K562 treated with DMSO at 1 percent for 24 hours (cell line): ENCODE data around the gene MCM7. TPM values are rescaled to one million over a fixed set of nuclear protein-coding genes. Genes with fewer than 3 reads are reported as not detected.

Source experiments
- total RNA-seq: library from RNA; unstranded; fragments of 300-600 nt; gene quantifications from 2 replicates; pipeline ENCODE4 v1.2.3, GENCODE V29; 2022; ENCODE audit warnings: low read depth; ENCODE audit not compliant: insufficient read depth

The MCM7 gene
- total RNA-seq = 443 and 494 TPM in 2 replicates

GRCh38 chr7:100101016-100101862 lies at the start of gene MCM7, which contains the start of gene AP4M1:
TSS of gene MCM7 (minus strand) at chr7:100101397. CDS start at chr7:100101294, 103 bp downstream.
TSS of gene AP4M1 (plus strand) at chr7:100101643. CDS start at chr7:100101715, 72 bp downstream.

GRCh38 chr7:100148559-100149328 lies 47.5 kb upstream of the MCM7 start, which contains the start of gene LAMTOR4:
TSS of gene LAMTOR4 (plus strand) at chr7:100148918. CDS start at chr7:100148973, 55 bp downstream.

GRCh38 chr7:100126931-100127865 lies 26.0 kb upstream of the MCM7 start, which contains the start of gene MBLAC1:
TSS of gene MBLAC1 (plus strand) at chr7:100126967. CDS start at chr7:100127396, 429 bp downstream.

GRCh38 chr7:100119072-100119969 lies 18.1 kb upstream of the MCM7 start, which contains the start of the genes CNPY4 and TAF6:
TSS of gene CNPY4 (plus strand) at chr7:100119634. CDS start at chr7:100119745, 111 bp downstream.
TSS of gene TAF6 (minus strand) at chr7:100119358. CDS start at chr7:100114209, 5,149 bp downstream.

GRCh38 chr7:100088621-100089457 lies 12.4 kb downstream of the MCM7 start, which contains the start of gene COPS6:
TSS of gene COPS6 (plus strand) at chr7:100088969. CDS start at chr7:100088991, 22 bp downstream.

GRCh38 chr7:100081535-100082102 lies 19.6 kb downstream of the MCM7 start, which contains the start of gene ZNF3:
TSS of gene ZNF3 (minus strand) at chr7:100081723. CDS start at chr7:100077357, 4,366 bp downstream.

GRCh38 chr7:100049441-100050291 lies 51.5 kb downstream of the MCM7 start, which contains the start of gene ZSCAN21:
TSS of gene ZSCAN21 (plus strand) at chr7:100049774. CDS start at chr7:100057007, 7,233 bp downstream.

Other genes starting within 250 kb of the MCM7 start
- not detected in 2 replicates for gene OR2AE1, start 224.4 kb downstream of the MCM7 start, total RNA-seq
- 37.2 and 40.7 TPM in 2 replicates for gene TRIM4, start 181.9 kb downstream of the MCM7 start, total RNA-seq
- gene GJC3, start 171.8 kb downstream of the MCM7 start, total RNA-seq = 1.0 TPM in 1 of 2 replicates, not detected in the other
- not detected in 2 replicates for gene AZGP1, start 125.4 kb downstream of the MCM7 start, total RNA-seq
- gene ZKSCAN1, start 85.8 kb downstream of the MCM7 start, total RNA-seq = 15.3 and 16.6 TPM in 2 replicates
- gene ZSCAN21, start 51.6 kb downstream of the MCM7 start, total RNA-seq = 13.1 and 17.1 TPM in 2 replicates
- 25.3 and 28.5 TPM in 2 replicates for gene ZNF3, start 19.7 kb downstream of the MCM7 start, total RNA-seq
- gene COPS6, start 12.4 kb downstream of the MCM7 start, total RNA-seq = 181 and 186 TPM in 2 replicates
- gene AP4M1, start 246 bp upstream of the MCM7 start, total RNA-seq = 20.7 and 22.2 TPM in 2 replicates
- gene TAF6, start 18.0 kb upstream of the MCM7 start, total RNA-seq = 108 and 127 TPM in 2 replicates
- 8.4 and 10.7 TPM in 2 replicates for gene CNPY4, start 18.2 kb upstream of the MCM7 start, total RNA-seq
- gene MBLAC1, start 25.6 kb upstream of the MCM7 start, total RNA-seq = 5.3 and 5.6 TPM in 2 replicates
- gene LAMTOR4, start 47.5 kb upstream of the MCM7 start, total RNA-seq = 355 and 415 TPM in 2 replicates
- gene TRAPPC14, start 57.3 kb upstream of the MCM7 start, total RNA-seq = 47.1 and 49.6 TPM in 2 replicates
- gene GAL3ST4, start 67.2 kb upstream of the MCM7 start, total RNA-seq = 3.5 and 4.9 TPM in 2 replicates
- gene GPC2, start 76.0 kb upstream of the MCM7 start, total RNA-seq = 3.2 and 4.3 TPM in 2 replicates
- gene STAG3, start 76.5 kb upstream of the MCM7 start, total RNA-seq = 6.8 and 7.3 TPM in 2 replicates
- not detected in 2 replicates for gene PVRIG, start 118.6 kb upstream of the MCM7 start, total RNA-seq
- 4.1 and 4.3 TPM in 2 replicates for gene SPDYE3, start 206.3 kb upstream of the MCM7 start, total RNA-seq